Nephron (organoid): Measurements from ENCODE around the gene ZDHHC24.

Experiments used
- H3K27ac Mint-ChIP-seq, 3 experiments: 2 replicates each; pipeline ENCODE4 v1.8.0; 2020; ENCODE audit warnings: mixed read lengths in 3 of 3, mild to moderate bottlenecking in 2 of 3, moderate library complexity in 1 of 3
- H3K27me3 Mint-ChIP-seq: 2 replicates; pipeline ENCODE4 v1.8.0; 2021; ENCODE audit warnings: low read depth, mild to moderate bottlenecking, moderate library complexity, mixed read lengths
- H3K36me3 Mint-ChIP-seq: 2 replicates; pipeline ENCODE4 v1.8.0; 2020; ENCODE audit warnings: low read depth, mixed read lengths
- H3K4me1 Mint-ChIP-seq: 2 replicates; pipeline ENCODE4 v1.8.0; 2020; ENCODE audit warnings: mixed read lengths
- H3K4me3 Mint-ChIP-seq, 3 experiments: 2 replicates each; pipeline ENCODE4 v1.8.0; 2020; ENCODE audit warnings: mild to moderate bottlenecking in 3 of 3, mixed read lengths in 3 of 3, moderate library complexity in 2 of 3
- H3K9me3 Mint-ChIP-seq: 2 replicates; pipeline ENCODE4 v1.8.0; 2020; ENCODE audit warnings: mixed read lengths
- TF ChIP-seq, protein P1 (sequence below), 3 experiments: fragments of 200-600 bp; sonication (generic); IDR thresholded peaks; one replicate each; pipeline ENCODE4 v1.5.0; 2021; ENCODE audit warnings: antibody characterized with exemption in 3 of 3; ENCODE audit not compliant: unreplicated experiment in 3 of 3

The ZDHHC24 gene

GRCh38 chr11:66510271-66510989, 35.4 kb downstream of the ZDHHC24 start, which contains the start of gene BBS1:
Gene BBS1 (plus strand): TSS chr11:66510635. CDS start chr11:66510660, 25 bp downstream.
- H3K4me1 Mint-ChIP-seq, result peaks cover 14% of the 10 kb centered on the region
- TF ChIP-seq, protein P1, sequence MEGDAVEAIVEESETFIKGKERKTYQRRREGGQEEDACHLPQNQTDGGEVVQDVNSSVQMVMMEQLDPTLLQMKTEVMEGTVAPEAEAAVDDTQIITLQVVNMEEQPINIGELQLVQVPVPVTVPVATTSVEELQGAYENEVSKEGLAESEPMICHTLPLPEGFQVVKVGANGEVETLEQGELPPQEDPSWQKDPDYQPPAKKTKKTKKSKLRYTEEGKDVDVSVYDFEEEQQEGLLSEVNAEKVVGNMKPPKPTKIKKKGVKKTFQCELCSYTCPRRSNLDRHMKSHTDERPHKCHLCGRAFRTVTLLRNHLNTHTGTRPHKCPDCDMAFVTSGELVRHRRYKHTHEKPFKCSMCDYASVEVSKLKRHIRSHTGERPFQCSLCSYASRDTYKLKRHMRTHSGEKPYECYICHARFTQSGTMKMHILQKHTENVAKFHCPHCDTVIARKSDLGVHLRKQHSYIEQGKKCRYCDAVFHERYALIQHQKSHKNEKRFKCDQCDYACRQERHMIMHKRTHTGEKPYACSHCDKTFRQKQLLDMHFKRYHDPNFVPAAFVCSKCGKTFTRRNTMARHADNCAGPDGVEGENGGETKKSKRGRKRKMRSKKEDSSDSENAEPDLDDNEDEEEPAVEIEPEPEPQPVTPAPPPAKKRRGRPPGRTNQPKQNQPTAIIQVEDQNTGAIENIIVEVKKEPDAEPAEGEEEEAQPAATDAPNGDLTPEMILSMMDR (IDR thresholded peaks at IDR 0.05; ENCODE audit: unreplicated experiment in 3 of 3), result no peak
- peaks cover 20% of the 10 kb centered on the region for H3K36me3 Mint-ChIP-seq
- no peaks in the 10 kb centered on the region for H3K27me3 Mint-ChIP-seq
- no peaks in the 10 kb centered on the region for H3K9me3 Mint-ChIP-seq
- H3K27ac Mint-ChIP-seq, result peak within 1 kb of the TSS; percentile 71 to 93 (median 77)
- H3K4me3 Mint-ChIP-seq, result peak within 1 kb of the TSS; percentile 93 to 95 (median 93)

- H3K4me1 Mint-ChIP-seq, result peaks cover 14% of the 10 kb centered on the region
- H3K4me3 Mint-ChIP-seq, result peak overlapping the region; percentile 3 to 36 (median 35)
- TF ChIP-seq, protein P1 (IDR thresholded peaks at IDR 0.05; ENCODE audit: unreplicated experiment in 3 of 3), result no peak
- H3K36me3 Mint-ChIP-seq, result peaks cover 12% of the 10 kb centered on the region
- no peaks in the 10 kb centered on the region for H3K9me3 Mint-ChIP-seq
- H3K27ac Mint-ChIP-seq, result no peak overlapping the region
- H3K27me3 Mint-ChIP-seq, result no peaks in the 10 kb centered on the region
Measured at GRCh38 chr11:66509131-66509561, 36.7 kb downstream of the ZDHHC24 start.

GRCh38 chr11:66505276-66505816, 40.5 kb downstream of the ZDHHC24 start:
- H3K27ac Mint-ChIP-seq, result no peak overlapping the region
- no peak overlapping the region for H3K4me3 Mint-ChIP-seq
- TF ChIP-seq, protein P1 (IDR thresholded peaks at IDR 0.05; ENCODE audit: unreplicated experiment in 3 of 3), result no peak
- no peaks in the 10 kb centered on the region for H3K9me3 Mint-ChIP-seq
- no peaks in the 10 kb centered on the region for H3K27me3 Mint-ChIP-seq
- peaks cover 3% of the 10 kb centered on the region for H3K4me1 Mint-ChIP-seq
- peaks cover 9% of the 10 kb centered on the region for H3K36me3 Mint-ChIP-seq

GRCh38 chr11:66498506-66498905, 47.3 kb downstream of the ZDHHC24 start:
- Mint-ChIP-seq H3K36me3 (peaks cover 3% of the 10 kb centered on the region), H3K4me3 (no peak overlapping the region), H3K27me3 (no peaks in the 10 kb centered on the region), H3K9me3 (no peaks in the 10 kb centered on the region), H3K4me1 (no peaks in the 10 kb centered on the region), H3K27ac (no peak overlapping the region)
- TF ChIP-seq, protein P1 (IDR thresholded peaks at IDR 0.05; ENCODE audit: unreplicated experiment in 3 of 3), result no peak

GRCh38 chr11:66497206-66497605, 48.6 kb downstream of the ZDHHC24 start:
- Mint-ChIP-seq H3K4me1 (peaks cover 5% of the 10 kb centered on the region), H3K36me3 (peaks cover 3% of the 10 kb centered on the region), H3K27me3 (no peaks in the 10 kb centered on the region), H3K27ac (no peak overlapping the region), H3K4me3 (no peak overlapping the region), H3K9me3 (no peaks in the 10 kb centered on the region)
- TF ChIP-seq, protein P1 (IDR thresholded peaks at IDR 0.05; ENCODE audit: unreplicated experiment in 3 of 3), result no peak
